GM12892 (cell line): Measurements from ENCODE around the gene CD276.

Source experiments
- DNase-seq: peaks from one replicate; pipeline ENCODE4 v3.0.0; 2011; ENCODE audit not compliant: insufficient read length
- FAIRE-seq: peaks from 2 replicates; lab custom pipeline; 2011; peaks lifted over from hg19 to GRCh38; lab: Jason Lieb, UNC
- POLR2A ChIP-seq: IDR thresholded peaks from 2 replicates; pipeline ENCODE4 v1.6.1; 2011; ENCODE audit warnings: low read depth, low read length, control low read depth
- POLR2AphosphoS5 ChIP-seq: IDR thresholded peaks from 2 replicates; pipeline ENCODE4 v1.6.1; 2011; ENCODE audit warnings: low read depth, low read length, control low read depth
- TAF1 ChIP-seq: IDR thresholded peaks from 2 replicates; pipeline ENCODE4 v1.6.1; 2011; ENCODE audit warnings: low read depth, mild to moderate bottlenecking, control low read depth, low read length, borderline replicate concordance

Gene CD276

DNA sequence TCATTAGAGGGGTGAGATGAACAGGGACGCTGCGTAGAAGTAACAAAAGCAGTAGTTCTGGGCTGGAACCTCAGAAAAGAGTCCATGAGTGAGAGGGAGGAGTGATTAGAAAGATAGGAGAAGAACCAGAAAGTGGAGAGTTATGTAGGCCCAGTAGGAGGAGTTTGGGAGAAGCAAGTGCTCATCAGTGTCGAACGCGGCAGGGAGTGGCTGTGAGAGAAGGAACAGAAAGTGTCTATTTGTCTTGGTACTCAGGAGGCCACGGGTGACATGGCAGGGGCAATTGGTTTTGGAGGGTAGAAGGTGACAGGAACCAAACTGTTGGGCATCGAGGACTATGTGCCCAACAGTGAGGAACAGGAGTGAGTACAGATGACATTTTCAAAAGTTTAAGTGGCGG, 70.3 kb downstream of the CD276 start:
- TF ChIP-seq TAF1: no peak
- no peak for TF ChIP-seq POLR2AphosphoS5
- no peak for TF ChIP-seq POLR2A
- FAIRE-seq: no peak
- no peak for DNase-seq

DNA sequence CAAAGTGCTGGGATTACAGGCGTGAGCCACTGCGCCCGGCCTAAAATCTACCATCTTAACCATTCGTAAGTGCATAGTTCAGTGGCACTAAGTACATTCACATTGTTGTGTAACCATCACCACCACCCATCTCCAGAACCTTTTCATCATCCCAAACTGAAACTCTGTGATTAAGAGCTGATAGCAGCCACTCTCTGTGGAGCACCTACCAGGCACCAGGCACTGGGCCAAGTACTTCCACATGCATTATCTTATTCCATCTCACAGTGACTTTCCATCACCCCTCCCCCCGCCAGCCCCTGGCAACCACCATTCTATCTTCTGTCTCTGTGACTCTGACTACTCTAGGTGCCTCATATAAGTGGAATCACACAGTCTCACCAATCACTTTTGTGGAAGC, 71.3 kb downstream of the CD276 start:
- DNase-seq: no peak
- FAIRE-seq: no peak
- no peak for TF ChIP-seq POLR2A
- TF ChIP-seq TAF1: no peak
- TF ChIP-seq POLR2AphosphoS5: no peak

DNA sequence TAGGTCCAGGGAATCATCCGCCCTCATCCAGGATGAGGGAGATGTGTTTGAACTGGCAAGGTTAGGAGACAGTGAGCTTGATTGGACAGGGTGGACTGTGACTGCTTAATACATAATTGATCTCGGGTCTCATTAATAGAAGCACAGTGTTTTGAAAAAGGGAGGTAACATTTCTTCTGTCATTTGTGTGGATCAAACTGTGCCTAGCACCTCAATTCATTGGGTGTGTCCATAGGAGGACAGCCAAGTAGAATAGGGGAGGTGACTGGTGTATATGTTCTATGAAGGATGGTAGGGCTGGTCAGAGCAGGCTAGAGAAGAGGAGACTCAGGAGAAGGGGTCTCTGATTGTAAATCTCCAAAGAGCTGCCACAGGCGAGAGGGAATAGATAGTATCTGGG, 71.8 kb downstream of the CD276 start:
- DNase-seq: no peak
- TF ChIP-seq POLR2AphosphoS5: no peak
- no peak for TF ChIP-seq POLR2A
- no peak for TF ChIP-seq TAF1
- no peak for FAIRE-seq

DNA sequence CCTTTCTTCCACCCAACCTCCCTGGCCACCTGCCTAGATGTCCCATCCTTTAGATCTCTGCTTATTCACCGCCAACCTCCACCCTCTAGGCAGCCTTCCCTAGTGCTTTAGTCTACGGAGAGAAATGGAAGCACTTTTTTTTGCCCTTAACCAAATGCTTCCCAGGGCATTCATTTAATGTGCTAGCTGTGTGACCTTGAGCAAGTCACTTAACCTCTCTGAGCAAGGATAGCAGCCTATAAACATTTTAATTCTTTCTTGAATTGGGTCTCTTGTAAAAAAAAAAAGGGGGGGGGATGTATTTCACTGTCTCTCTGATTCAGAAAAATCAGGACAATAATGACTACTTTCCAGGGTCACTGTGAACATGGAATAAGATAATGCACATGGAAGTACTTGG, 72.2 kb downstream of the CD276 start:
- DNase-seq: no peak
- TF ChIP-seq POLR2A (no peak), POLR2AphosphoS5 (no peak), TAF1 (no peak)
- no peak for FAIRE-seq

DNA sequence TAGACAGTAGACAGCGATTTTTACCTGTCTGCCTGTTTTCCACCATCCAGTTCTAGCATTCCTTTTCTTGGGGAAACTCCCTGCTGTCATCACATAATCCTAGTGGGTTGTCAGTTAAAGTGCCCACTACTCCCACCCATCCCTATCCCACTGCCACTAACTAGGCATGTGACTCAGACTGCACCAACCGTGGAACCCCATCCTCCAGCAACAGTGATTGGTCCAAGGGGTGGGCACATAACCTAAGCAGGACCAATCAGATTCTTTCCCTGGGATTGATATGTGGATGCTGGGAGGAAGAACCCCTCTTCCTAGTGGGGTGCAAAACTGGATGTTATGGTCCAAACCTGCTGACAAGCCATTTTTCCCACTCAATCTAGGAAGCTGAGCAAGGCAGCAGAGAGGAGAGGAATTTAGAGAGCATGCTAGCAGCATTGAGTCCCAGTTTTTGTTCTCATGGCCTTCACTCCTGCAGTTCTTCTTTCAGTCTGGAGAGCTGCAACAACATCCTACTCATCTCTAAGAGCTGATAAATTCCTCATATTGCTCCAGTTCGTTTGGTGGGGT, 72.8 kb downstream of the CD276 start:
- TF ChIP-seq POLR2A (no peak), POLR2AphosphoS5 (no peak), TAF1 (no peak)
- no peak for FAIRE-seq
- DNase-seq: no peak

DNA sequence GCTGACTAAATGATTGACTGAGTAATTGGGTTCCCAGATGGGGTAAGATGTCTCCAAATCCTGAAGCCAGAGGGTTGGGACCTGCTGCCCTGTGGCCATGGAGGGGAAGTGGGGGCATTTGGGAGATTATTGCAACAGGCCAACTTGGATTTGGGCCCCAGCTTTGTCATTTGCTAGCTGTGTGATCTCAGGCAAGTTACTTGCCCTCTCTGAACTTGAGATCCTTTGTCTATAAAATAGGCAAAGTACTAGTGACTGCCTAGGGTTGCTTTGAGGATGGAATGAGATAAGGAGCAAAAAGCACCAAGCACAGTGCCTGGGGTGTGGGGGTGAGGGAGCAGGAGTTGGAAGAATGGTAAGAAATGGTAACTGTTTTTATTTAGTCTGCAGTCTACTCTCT, 73.4 kb downstream of the CD276 start:
- no peak for TF ChIP-seq TAF1
- TF ChIP-seq POLR2AphosphoS5: no peak
- TF ChIP-seq POLR2A: no peak
- no peak for FAIRE-seq
- DNase-seq: no peak

DNA sequence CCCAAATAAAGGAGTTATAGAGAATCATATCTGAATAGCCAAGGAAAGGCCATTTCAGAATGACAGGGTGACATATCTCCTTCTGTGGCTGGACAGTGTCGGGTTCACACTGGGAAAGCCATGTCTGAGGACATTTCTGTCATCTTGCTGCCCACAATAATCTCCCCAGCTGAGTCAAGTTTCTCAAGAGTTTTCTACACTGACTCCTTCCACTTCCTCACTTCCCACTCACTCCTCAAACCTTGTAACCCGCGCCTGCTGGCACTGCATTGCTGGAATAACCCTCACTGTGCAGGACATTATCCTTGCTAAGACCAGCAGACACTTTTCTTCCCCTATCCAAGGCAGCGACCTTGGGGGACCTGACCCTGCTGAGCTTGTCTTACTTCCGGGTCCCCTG, 74.3 kb downstream of the CD276 start:
- DNase-seq: no peak
- no peak for TF ChIP-seq POLR2AphosphoS5
- no peak for FAIRE-seq

DNA sequence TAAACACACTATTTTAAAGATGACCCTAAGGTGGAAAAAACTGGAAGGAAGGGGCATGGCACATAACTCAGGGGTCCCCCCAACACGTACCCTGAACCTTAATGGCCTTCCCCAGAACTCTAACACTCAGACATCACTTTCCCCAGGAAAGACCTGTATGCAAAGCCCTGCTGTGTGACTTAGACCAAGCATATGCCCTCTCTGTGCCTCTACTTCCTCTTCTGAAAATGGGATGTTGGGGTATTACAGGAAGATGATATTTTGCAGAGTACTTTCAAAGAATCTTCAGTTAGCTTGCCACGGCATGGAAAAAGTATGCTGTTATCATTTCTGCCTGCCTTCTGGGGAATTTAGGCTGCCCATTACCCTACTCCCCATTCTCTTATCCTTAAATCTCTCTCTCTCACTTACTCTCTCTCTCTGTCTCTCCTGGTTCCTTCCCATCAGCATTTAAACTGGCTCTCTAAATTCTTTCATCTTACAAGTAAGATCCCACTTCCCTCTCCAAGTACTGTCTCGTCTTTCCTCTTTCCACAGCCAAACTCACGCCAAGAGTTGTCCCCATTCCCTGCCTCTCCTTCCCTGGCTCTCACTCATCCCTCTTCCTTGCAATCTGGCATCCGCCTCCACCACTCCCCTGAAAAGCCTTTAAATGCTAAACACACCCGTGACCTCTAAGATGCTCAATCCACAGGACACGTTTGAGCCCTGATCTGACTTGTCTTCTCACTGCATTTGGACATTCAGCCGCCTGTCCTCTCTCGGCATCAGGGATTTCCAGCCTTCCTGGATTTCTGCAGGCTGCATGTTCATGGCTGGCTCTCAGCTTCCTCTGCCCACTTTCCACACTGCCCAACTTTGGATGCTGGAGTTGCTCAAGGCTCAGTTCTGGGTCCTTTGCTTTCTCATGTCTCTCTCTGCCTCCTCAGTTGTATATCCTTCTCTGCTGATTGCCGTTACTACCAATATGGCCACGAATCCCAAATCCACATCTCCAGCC, 76.4 kb downstream of the CD276 start:
- FAIRE-seq (no peak), DNase-seq (no peak)
- TF ChIP-seq POLR2A (no peak), TAF1 (no peak)

DNA sequence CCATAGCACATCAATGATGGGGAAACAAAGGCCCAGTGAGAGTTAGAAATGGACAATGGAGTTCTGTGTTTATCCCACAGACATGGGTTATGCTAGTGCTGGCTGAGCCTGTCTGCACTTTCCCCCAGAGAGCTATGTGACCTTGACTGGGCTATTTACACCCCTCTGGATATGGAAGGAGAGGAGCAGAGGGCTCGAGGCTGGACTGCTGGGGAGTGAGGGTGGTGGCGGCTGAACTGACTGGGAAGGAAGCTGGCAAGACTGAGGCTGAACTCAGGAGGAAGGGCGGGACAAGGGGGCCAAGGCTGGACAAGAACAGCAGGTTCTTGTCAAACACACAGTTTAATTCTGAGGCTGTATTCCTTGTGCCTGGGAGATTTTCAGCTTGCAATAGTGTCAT, 79.7 kb downstream of the CD276 start:
- no peak for DNase-seq
- FAIRE-seq: no peak
- TF ChIP-seq TAF1 (no peak), POLR2AphosphoS5 (no peak), POLR2A (no peak)
